Measurements from ENCODE around the gene HDAC11. TPM values are rescaled to one million over a fixed set of nuclear protein-coding genes. Genes with fewer than 3 reads are reported as not detected.
"Not testable (repeated sequence)": the region's sequence is repeated elsewhere in the genome, so short reads cannot be mapped to it uniquely, and the experiment has no call there.

HDAC11 gene
- total RNA-seq, 1 donor from 2014 or later = 6.9 TPM

DNA sequence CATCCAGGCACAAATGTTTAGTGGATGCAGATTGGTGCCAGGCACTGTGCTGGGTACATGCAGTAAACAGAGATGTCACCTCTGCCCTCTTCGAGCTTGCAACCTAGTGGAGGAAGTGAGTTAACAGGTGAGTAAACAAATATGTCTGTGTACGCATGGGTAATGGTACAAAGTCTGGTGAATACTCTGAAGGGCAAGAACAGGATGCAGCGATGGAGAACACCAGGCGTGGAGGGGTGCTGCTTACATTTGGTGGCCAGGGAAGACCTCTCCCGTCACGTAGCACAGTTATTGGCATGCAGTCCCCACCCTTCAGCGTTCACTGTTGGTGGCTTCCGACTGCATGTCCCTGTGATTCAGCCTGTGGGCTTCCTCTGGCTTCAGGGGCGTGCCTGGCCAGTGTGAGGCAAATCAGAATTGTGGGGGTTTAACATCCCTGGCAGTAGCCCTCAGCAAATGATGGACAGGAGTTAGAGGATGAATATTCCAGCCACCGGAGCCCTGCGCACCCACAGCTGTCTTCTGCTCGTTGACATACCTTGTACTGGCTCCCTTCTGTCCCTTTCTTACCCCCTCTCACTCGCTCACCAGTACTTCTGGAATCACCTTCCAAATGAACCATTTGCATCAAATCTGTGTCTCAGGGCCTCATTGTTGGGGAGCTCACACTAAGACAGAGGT is 9.1 kb upstream of the HDAC11 start:
- DNase-seq (ENCODE audit: low read depth in 2 of 2) = peak in 1 of 2 donors; percentile 64

GRCh38 chr3:13472286-13472685 is 7.8 kb upstream of the HDAC11 start:
- no peak for DNase-seq (ENCODE audit: low read depth in 2 of 2)

- DNase-seq (ENCODE audit: low read depth in 2 of 2) = no peak
Measured at GRCh38 chr3:13473020-13473419, 7.1 kb upstream of the HDAC11 start.

- no peak for DNase-seq (ENCODE audit: low read depth in 2 of 2)
Measured at GRCh38 chr3:13474021-13474420, 6.1 kb upstream of the HDAC11 start.

GRCh38 chr3:13474776-13475303 is 5.3 kb upstream of the HDAC11 start:
- DNase-seq (ENCODE audit: low read depth in 2 of 2) = no peak

GRCh38 chr3:13475871-13476590 is 4.1 kb upstream of the HDAC11 start:
- peak in 1 of 2 donors; percentile 19 for DNase-seq (ENCODE audit: low read depth in 2 of 2)

- no peak for DNase-seq (ENCODE audit: low read depth in 2 of 2)
Measured at GRCh38 chr3:13477943-13478342, 2.2 kb upstream of the HDAC11 start.

DNA sequence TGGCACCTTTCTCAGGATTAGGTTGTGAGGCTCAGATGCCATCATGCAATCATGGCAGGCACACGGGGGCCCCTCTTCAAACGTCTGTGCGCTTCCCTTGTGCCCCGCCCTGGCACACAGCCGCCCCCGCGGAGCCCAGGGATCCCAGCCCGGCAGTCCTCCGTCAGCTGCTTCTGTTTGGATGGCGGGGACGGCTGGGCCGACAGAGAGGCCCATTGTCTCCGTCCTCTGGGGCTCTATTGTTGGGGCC is 849 bp upstream of the HDAC11 start:
- peak in 1 of 2 donors; percentile 43 for DNase-seq (ENCODE audit: low read depth in 2 of 2)

DNA sequence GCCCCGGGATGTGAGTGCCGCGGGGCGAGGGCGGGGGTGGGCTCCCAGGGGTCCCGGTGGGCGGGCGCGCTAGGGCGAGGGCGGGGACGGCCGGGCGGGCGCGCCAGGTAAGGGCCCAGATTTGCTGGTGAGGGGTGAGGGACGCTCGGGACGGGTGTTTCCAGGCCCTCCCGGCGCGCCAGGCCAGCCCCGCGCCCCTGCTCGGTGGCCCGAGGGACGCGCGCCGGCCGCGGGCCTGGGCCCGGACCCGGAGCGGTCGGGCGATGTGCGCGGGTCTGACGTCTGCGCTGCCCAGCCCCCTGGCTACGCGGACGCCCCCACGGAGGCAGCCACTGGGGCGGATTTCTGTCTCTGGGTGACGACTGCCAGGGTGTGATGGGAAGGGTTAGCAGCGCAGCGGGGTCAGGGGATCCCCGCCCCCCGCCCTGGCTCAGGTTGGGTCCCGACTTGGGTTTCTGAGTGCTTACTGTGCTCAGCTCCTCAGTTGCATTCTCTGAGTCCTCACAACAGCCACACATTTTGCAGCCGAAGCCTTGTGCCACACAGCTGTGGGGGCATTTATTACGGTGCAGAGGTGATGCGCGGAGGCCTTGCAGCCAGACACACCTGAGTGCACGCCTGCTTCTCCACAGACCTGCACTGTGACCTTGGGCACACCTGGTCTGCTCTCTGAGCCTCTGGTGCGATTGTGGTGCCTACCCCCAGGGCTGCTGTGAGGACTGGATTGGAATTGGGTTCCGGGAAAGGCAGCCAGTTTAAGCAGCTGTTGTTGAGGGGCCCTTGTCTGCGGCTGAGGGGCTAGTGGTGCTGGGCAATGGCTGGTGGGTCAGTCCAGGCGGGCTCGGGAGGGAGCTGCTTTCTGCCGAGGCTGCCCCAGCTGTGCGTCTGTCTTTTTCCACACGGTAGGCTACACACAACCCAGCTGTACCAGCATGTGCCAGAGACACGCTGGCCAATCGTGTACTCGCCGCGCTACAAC is 523 bp downstream of the HDAC11 start:
- peak; percentile 29 to 34 for DNase-seq (ENCODE audit: low read depth in 2 of 2)

DNA sequence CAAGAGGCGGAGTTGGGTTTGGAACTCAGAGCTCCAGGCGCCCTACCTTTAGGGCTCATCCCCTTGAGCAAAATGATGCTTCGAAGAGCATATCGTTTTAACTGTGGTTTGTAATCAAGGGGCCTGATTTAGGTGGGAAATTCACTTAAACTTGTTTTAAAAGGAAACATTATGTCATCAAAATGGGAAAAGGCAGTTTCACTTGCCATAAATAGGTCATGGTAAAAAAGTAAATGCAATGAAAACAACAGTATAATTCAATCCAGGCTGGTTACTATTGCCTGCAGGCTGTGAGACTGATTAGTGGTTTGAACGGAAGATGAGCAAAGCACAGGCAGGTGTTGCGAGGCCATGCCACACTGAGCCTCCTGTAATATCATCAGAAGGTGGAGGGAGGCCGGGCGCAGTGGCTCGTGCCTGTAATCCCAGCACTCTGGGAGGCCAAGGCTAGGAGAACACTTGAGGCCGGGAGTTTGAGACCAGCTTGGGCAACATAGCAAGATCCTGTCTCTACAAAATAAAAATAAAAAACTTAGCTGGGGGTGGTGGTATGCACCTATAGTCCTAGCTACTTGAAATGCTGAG is 2.1 kb downstream of the HDAC11 start:
- no peak for DNase-seq (ENCODE audit: low read depth in 2 of 2)

GRCh38 chr3:13483286-13483685 is 3.2 kb downstream of the HDAC11 start:
- no peak for DNase-seq (ENCODE audit: low read depth in 2 of 2)

GRCh38 chr3:13483988-13484695 is 4.0 kb downstream of the HDAC11 start:
- DNase-seq (ENCODE audit: low read depth in 2 of 2) = no peak

DNA sequence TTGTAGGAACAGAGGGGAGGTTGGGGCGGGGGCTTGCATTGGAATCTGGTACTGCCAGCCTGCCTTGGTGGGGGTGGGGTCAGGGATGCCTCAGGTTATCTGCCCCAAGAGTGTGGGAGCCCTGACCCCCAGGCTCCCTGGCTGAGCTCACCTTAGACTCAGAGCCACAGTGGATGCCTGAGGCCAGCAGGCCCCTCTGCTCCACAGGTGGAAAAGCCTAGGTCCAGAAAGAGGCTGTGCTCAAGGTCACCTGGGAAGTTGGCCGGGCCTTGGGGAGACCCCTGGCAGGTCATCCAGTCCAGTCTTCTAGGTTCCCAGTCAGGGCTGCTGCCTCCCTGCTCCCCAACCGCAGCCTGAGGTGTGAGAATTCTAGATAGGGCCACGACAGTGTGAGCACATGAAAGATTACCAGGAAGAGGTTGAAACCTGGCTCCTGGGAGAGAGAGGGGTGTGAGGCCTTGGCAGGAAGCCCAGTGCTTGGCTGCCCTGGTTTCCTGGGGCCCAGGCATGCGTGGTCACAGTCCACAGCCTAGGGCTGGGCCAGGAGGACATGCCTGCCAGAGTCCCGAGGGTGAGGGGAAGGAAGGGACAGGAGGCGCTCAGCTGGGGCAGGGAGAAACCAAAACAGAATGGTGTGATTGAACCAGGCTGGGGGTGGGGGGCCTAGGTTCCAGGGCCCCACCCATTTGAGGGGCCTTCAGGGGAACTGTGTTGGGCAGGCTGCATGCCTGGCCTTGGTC is 4.9 kb downstream of the HDAC11 start:
- DNase-seq (ENCODE audit: low read depth in 2 of 2) = no peak

- not testable (repeated sequence) for DNase-seq (ENCODE audit: low read depth in 2 of 2)
Measured at GRCh38 chr3:13485630-13486562, 5.8 kb downstream of the HDAC11 start.

GRCh38 chr3:13487403-13487802 is 7.3 kb downstream of the HDAC11 start:
- DNase-seq (ENCODE audit: low read depth in 2 of 2) = no peak

DNA sequence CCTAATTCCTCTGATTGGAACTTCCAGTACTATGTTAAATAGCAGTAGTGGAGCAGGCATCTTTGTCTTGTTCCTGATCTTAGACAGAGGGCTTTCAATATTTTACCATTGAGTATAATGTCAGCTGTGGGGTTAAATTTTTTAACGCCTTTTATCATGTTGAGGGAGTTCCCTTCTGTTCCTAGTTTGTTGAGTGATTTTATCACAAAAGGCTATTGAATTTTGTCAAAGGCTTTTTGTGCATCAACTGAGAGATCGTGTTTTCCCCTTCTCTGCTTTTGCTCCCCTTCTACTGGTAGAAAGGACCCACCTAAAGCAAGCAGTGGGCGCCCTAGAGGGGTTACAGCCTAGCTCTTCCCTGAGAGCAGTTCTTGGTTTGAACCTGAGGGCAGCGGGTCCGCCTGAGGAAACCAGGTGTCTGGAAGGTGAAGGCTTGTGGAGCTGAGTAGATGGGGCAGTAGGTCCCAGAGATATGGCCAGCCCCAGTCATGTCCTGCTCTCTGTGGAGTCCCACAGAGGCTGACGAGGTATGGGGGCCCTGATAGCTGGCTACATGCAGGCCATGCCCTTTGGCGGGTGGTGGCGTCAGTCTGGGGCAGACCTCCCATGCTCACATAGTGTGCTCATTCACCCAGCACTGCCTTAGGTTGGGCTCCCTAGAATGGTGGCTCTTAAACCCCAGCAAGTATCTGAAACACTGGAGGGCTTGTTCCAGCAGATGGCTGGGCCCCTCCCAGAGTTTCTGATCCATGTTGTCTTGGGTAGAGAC is 11.3 kb downstream of the HDAC11 start:
- no peak for DNase-seq (ENCODE audit: low read depth in 2 of 2)

DNA sequence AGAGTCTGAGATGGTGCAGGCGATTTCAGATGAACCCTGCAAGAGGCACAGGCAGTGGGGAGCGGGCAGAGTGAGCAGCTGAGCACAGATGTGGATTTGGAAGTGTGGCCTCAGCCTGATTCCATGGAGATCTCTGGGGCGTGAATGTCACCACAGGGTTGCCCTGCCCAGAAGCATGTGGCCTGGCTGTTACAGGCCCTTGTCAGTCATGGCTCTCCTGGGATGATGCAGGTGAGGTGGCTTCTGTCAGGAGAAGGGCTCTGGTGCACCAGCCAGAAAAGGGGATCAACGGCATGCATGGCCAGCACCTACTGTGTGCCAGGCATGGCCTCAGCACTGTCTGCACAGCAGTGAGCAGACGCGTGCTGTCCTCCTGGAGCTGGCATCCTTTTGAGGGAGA is 11.9 kb downstream of the HDAC11 start:
- DNase-seq (ENCODE audit: low read depth in 2 of 2) = no peak
